Fibroblast of skin of left biceps (primary cell): ENCODE measurements around the gene OR2F1.
"Not testable (repeated sequence)": the region's sequence is repeated elsewhere in the genome, so short reads cannot be mapped to it uniquely, and the experiment has no call there.

ENCODE experiments used
- DNase-seq, 2 experiments: peaks; one replicate each; pipeline ENCODE4 v3.0.0-alpha.2; 2013; ENCODE audit warnings: low read depth in 2 of 2

OR2F1 gene

DNA sequence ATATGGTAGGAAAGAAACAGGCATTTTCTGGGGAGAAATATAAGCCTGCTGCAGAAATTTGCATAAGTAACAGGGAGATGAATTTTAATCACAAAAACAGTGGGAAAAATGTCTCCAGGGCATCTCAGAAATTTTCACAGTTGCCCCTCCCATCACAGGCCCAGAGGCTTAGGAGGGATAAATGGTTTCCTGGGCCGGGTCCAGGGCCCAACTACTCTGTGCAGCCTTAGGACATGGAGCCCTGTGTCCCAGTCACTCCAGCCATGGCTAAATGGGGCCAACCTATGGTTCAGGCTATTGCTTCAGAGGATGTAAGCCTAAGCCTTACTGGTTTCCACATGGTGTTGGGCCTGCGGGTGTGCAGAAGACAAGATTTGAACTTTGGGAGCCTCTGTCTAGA is 54.7 kb downstream of the OR2F1 start:
- DNase-seq, result no peak

DNA sequence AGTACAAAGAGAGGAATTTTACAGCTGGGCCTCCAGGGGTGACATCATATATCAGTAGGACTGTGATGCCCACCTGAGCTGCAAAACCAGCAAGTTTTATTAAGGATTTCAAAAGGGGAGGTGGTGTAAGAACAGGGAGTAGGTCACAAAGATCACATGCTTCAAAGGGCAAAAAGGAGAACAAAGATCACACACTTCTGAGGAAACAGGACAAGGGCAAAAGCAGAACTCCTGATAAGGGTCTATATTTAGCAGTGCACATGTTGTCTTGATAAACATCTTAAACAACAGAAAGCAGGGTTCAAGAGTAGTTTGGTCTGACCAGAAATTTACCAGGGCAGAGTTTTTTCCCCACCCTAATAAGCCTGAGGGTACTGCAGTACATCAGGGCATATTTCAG is 55.4 kb downstream of the OR2F1 start:
- not testable (repeated sequence) for DNase-seq

DNA sequence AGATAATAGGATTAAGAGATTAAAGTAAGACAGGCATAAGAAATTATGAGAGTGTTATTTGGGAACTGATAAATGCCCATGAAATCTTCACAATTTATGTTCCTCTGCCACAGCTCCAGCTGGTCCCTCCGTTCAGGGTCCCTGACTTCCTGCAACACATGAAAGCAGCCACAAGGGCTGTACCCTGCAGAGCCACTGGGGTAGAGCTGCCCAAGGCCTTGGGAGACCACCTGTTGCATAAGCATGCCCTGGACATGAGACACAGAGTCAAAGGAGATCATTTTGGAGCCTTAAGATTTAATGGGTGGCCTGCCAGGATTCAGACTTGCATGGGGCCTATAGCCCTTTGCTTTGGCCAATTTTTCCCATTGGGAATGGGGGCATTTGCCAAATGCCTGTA is 56.2 kb downstream of the OR2F1 start:
- DNase-seq, result not testable (repeated sequence)

DNA sequence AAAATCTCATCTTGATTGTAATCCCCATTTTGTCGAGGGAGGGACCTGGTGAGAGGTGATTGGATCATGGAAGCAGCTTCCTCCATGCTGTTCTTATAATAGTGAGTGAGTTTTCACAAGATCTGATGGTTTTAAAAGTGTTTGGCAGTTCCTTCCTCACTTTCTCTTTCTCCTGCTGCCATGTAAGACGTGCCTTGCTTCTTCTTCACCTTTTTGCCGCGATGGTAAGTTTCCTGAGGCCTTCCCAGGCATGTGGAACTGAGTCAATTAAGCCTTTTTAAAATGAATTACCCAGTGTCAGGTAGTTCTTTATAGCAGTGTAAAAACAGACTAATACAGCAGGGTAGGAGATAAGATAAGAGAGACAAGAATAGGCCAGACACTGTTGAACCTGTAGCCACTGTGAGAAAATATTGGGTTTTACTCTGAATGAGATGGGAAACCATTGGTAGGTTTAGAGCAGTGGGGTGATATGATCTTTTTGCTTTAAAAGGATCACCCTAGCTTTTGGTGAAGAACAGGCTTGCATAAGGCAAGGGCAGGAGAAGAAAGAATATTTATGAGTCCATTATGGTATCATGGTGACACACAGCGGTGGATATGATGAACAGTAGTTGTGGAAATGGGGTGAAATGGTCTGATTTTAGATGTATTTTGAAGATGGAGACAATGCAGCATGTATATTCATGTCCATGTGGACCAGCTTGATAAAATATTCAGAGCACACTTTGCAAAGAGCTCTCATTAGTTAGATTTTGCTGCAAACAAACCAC is 57.0 kb downstream of the OR2F1 start:
- no peak for DNase-seq
